Peyer's patch (tissue), 4 donors: Measurements from ENCODE around the gene SYNJ1. TPM values are rescaled to one million over a fixed set of nuclear protein-coding genes. Genes with fewer than 3 reads are reported as not detected.
"Not testable (repeated sequence)": the region's sequence is repeated elsewhere in the genome, so short reads cannot be mapped to it uniquely, and the experiment has no call there.

ENCODE experiments used
- DNase-seq, 3 donors: peaks; one replicate each; pipeline ENCODE4 v3.0.0-alpha.2; 2017 to 2019
- H3K27ac ChIP-seq, 4 donors: fragments of 200-600 bp; sonication (generic); one replicate each; pipeline ENCODE4 v1.5.1; 2016 to 2019
- H3K27me3 ChIP-seq, 2 donors: fragments of 200-600 bp; sonication (generic); one replicate each; pipeline ENCODE4 v1.5.1; 2019
- H3K36me3 ChIP-seq, 3 donors: fragments of 200-600 bp; sonication (generic); one replicate each; pipeline ENCODE4 v1.5.1; 2016 to 2019
- H3K4me1 ChIP-seq, 4 donors: fragments of 200-600 bp; sonication (generic); one replicate each; pipeline ENCODE4 v1.5.1; 2016 to 2019
- H3K4me3 ChIP-seq, 4 donors: fragments of 200-600 bp; sonication (generic); 1 replicate in 3 of 4; 2 replicates in 1 of 4; pipeline ENCODE4 v1.5.1; 2016 to 2019; ENCODE audit warnings: mild to moderate bottlenecking in 1 of 4
- H3K9me3 ChIP-seq, 4 donors: fragments of 200-600 bp; sonication (generic); one replicate each; pipeline ENCODE4 v1.5.1; 2016 to 2019; ENCODE audit warnings: mild to moderate bottlenecking in 1 of 4
- CTCF ChIP-seq, 6 experiments: fragments of 450-650 bp in 4 of 6; fragments of 200-600 bp in 2 of 6; sonication (generic) in 1 of 6; IDR thresholded peaks; one replicate each; pipeline ENCODE4 v1.5.1; 2017 to 2019; ENCODE audit warnings: antibody characterized with exemption in 6 of 6, mild to moderate bottlenecking in 3 of 6, moderate library complexity in 1 of 6
- POLR2A ChIP-seq, 2 donors: fragments of 450-650 bp; IDR thresholded peaks; one replicate each; pipeline ENCODE4 v1.5.1; 2017; ENCODE audit warnings: antibody characterized with exemption in 2 of 2, mild to moderate bottlenecking in 2 of 2, moderate library complexity in 2 of 2
- total RNA-seq, 4 donors: library from RNA; depleted of rRNA; stranded (reverse); fragments of >200 nt; gene quantifications; one replicate each; pipeline ENCODE4 v1.1.0, GENCODE V29; 2016

The SYNJ1 gene
- total RNA-seq, 4 donors from 2014 or later = 13.5 to 45.4 (median 16.1) TPM

GRCh38 chr21:32705901-32706300 lies 21.9 kb downstream of the SYNJ1 start:
- H3K27me3 ChIP-seq = no peaks in the 10 kb centered on the region
- H3K9me3 ChIP-seq = no peaks in the 10 kb centered on the region
- peaks cover 0 to 8% (median 0%) of the 10 kb centered on the region in 4 donors for H3K4me1 ChIP-seq
- no peaks in the 10 kb centered on the region for H3K36me3 ChIP-seq
- no peak overlapping the region for H3K4me3 ChIP-seq
- no peak for DNase-seq
- TF ChIP-seq CTCF (IDR thresholded peaks at IDR 0.05) (no peak), POLR2A (IDR thresholded peaks at IDR 0.05) (no peak)
- no peak overlapping the region for H3K27ac ChIP-seq

GRCh38 chr21:32705139-32705538 lies 22.7 kb downstream of the SYNJ1 start:
- TF ChIP-seq POLR2A (IDR thresholded peaks at IDR 0.05) (no peak), CTCF (IDR thresholded peaks at IDR 0.05) (no peak)
- H3K4me3 ChIP-seq = no peak overlapping the region

GRCh38 chr21:32702702-32703101 lies 25.1 kb downstream of the SYNJ1 start:
- Histone ChIP-seq H3K27me3 (no peaks in the 10 kb centered on the region), H3K4me3 (no peak overlapping the region), H3K4me1 (peaks cover 0 to 26% (median 0%) of the 10 kb centered on the region in 4 donors), H3K36me3 (peaks cover 0 to 6% (median 0%) of the 10 kb centered on the region in 3 donors), H3K27ac (peak overlapping the region in 1 of 4 donors; percentile 2), H3K9me3 (no peaks in the 10 kb centered on the region)
- TF ChIP-seq CTCF (IDR thresholded peaks at IDR 0.05) = no peak
- TF ChIP-seq POLR2A (IDR thresholded peaks at IDR 0.05) = no peak
- DNase-seq = no peak

More at GRCh38 chr21:32705139-32705538, 22.7 kb downstream of the SYNJ1 start:
- no peaks in the 10 kb centered on the region for H3K27me3 ChIP-seq
- no peak overlapping the region for H3K27ac ChIP-seq
- H3K4me1 ChIP-seq = peaks cover 0 to 14% (median 0%) of the 10 kb centered on the region in 4 donors
- H3K36me3 ChIP-seq = no peaks in the 10 kb centered on the region
- H3K9me3 ChIP-seq = no peaks in the 10 kb centered on the region
- DNase-seq = no peak

- peak overlapping the region in 1 of 4 donors; percentile 7 for H3K27ac ChIP-seq
- no peaks in the 10 kb centered on the region for H3K9me3 ChIP-seq
- H3K27me3 ChIP-seq = no peaks in the 10 kb centered on the region
- TF ChIP-seq CTCF (IDR thresholded peaks at IDR 0.05) (no peak), POLR2A (IDR thresholded peaks at IDR 0.05) (no peak)
- H3K36me3 ChIP-seq = peaks cover 0 to 6% (median 0%) of the 10 kb centered on the region in 3 donors
- no peak overlapping the region for H3K4me3 ChIP-seq
- DNase-seq = peak in 1 of 3 donors; percentile 51
- H3K4me1 ChIP-seq = peaks cover 0 to 26% (median 0%) of the 10 kb centered on the region in 4 donors
These were observed 28.7 kb downstream of the SYNJ1 start for GRCh38 chr21:32698971-32699693.

GRCh38 chr21:32698286-32698685 lies 29.5 kb downstream of the SYNJ1 start:
- Histone ChIP-seq H3K4me3 (no peak overlapping the region), H3K36me3 (peaks cover 0 to 6% (median 0%) of the 10 kb centered on the region in 3 donors), H3K27me3 (no peaks in the 10 kb centered on the region), H3K4me1 (peaks cover 0 to 26% (median 0%) of the 10 kb centered on the region in 4 donors), H3K9me3 (no peaks in the 10 kb centered on the region), H3K27ac (no peak overlapping the region)
- DNase-seq = no peak
- TF ChIP-seq POLR2A (IDR thresholded peaks at IDR 0.05) (no peak), CTCF (IDR thresholded peaks at IDR 0.05) (no peak)

- H3K4me3 ChIP-seq, H3K27me3 ChIP-seq, H3K9me3 ChIP-seq, DNase-seq, H3K27ac ChIP-seq: not testable (repeated sequence)
- Histone ChIP-seq H3K4me1 (peaks cover 0 to 14% (median 0%) of the 10 kb centered on the region in 4 donors), H3K36me3 (peaks cover 0 to 25% (median 0%) of the 10 kb centered on the region in 3 donors)
These were observed 32.3 kb downstream of the SYNJ1 start for GRCh38 chr21:32695482-32695881.
